ENCODE results near the gene EFTUD2.

EFTUD2 gene

DNA sequence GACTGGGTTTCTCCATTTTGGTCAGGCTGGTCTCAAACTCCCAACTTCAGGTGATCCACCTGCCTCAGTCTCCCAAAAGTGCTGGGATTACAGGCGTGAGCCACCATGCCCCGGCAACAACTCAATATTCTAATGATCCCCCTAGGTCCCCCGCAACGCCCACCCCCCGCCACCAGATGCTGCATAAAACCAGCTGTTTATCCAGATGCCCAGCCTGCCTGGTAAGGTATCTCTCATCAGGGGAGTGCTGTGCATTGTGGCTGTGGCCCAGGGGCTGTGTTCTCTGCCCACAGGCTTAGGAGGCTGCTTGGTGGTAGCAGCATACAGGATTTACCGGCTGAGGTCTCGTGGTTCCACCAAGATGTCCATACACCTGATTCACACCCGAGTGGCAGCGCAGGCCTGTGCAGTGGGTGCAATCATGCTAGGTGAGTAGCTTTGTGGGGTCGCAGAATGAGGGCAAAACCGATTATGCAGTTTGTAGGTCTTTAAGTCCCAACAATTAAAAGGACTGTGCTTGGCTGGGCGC lies 50.2 kb downstream of the EFTUD2 start:
- no peaks in the 10 kb centered on the region for H3K27me3 ChIP-seq (replicated peaks; ENCODE audit: control insufficient read depth, insufficient read depth, low read length)
- peaks cover 20% of the 10 kb centered on the region for H3K36me3 ChIP-seq (ENCODE audit: control insufficient read depth, insufficient read depth, low read length)
- no peak overlapping the region for H3K4me3 ChIP-seq (replicated peaks; ENCODE audit: low read depth, low read length)
- no peak for DNase-seq (ENCODE audit: extremely low read depth, insufficient read length)
- TF ChIP-seq, protein P1, sequence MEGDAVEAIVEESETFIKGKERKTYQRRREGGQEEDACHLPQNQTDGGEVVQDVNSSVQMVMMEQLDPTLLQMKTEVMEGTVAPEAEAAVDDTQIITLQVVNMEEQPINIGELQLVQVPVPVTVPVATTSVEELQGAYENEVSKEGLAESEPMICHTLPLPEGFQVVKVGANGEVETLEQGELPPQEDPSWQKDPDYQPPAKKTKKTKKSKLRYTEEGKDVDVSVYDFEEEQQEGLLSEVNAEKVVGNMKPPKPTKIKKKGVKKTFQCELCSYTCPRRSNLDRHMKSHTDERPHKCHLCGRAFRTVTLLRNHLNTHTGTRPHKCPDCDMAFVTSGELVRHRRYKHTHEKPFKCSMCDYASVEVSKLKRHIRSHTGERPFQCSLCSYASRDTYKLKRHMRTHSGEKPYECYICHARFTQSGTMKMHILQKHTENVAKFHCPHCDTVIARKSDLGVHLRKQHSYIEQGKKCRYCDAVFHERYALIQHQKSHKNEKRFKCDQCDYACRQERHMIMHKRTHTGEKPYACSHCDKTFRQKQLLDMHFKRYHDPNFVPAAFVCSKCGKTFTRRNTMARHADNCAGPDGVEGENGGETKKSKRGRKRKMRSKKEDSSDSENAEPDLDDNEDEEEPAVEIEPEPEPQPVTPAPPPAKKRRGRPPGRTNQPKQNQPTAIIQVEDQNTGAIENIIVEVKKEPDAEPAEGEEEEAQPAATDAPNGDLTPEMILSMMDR (IDR thresholded peaks at IDR 0.05; ENCODE audit: insufficient read depth, low read length, poor library complexity, severe bottlenecking): no peak

DNA sequence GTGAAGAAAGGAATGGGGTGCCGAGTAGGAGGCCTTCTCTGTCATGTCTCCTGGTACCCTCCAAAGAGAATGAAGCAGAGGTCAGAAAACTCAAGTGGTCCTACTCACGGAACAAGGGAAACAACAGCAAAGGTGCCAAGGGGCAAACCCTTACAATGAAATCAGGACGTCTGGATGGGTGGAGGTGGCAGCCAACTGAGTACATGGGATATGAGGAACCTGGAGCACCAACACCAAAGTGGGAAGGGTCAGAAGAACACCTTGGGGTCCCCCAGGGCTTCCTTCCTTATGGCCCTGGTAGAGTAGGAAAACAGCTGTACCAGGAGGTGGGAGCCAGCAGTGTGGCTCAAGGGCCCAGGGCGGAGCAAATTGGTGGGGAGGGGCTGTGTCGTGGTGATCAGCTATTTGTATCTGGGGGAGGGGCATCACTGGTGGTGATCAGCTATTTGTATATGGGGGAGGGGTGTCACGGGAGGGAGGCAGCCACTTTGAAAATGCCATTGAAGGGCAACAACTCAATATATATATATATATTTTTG lies 50.9 kb downstream of the EFTUD2 start:
- TF ChIP-seq, protein P1 (IDR thresholded peaks at IDR 0.05; ENCODE audit: insufficient read depth, low read length, poor library complexity, severe bottlenecking): no peak
- Histone ChIP-seq H3K4me3 (replicated peaks; ENCODE audit: low read depth, low read length) (no peak overlapping the region), H3K27me3 (replicated peaks; ENCODE audit: control insufficient read depth, insufficient read depth, low read length) (no peaks in the 10 kb centered on the region), H3K36me3 (ENCODE audit: control insufficient read depth, insufficient read depth, low read length) (peaks cover 18% of the 10 kb centered on the region)
- DNase-seq (ENCODE audit: extremely low read depth, insufficient read length): no peak

DNA sequence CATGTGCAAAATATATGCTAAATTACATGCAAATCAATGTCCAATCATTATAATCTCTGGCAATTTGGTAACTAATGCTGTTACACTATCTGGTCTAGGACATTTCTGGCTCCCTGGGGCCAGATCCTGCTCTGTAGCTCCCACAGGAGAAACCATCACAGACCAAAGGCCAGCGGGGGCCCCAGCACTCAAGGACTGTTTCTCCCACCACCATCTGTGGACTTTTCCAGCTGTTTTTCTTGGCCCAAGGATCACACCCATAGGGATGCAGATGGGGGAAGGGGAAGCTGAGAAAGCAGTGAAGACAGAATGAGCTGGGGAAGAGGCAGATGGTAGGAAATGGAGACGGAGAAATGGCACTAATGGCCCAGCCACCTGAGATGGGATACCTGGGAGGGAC lies 51.7 kb downstream of the EFTUD2 start, which contains the start of gene HIGD1B:
HIGD1B (plus strand) TSS at position 298 of the 400 bp plus-strand sequence. CDS start 270 bp downstream, outside the sequence.
- TF ChIP-seq, protein P1 (IDR thresholded peaks at IDR 0.05; ENCODE audit: insufficient read depth, low read length, poor library complexity, severe bottlenecking): no peak
- Histone ChIP-seq H3K36me3 (ENCODE audit: control insufficient read depth, insufficient read depth, low read length) (peaks cover 14% of the 10 kb centered on the region), H3K27me3 (replicated peaks; ENCODE audit: control insufficient read depth, insufficient read depth, low read length) (no peaks in the 10 kb centered on the region), H3K4me3 (replicated peaks; ENCODE audit: low read depth, low read length) (no peak within 1 kb of the TSS)
- no peak for DNase-seq (ENCODE audit: extremely low read depth, insufficient read length)

DNA sequence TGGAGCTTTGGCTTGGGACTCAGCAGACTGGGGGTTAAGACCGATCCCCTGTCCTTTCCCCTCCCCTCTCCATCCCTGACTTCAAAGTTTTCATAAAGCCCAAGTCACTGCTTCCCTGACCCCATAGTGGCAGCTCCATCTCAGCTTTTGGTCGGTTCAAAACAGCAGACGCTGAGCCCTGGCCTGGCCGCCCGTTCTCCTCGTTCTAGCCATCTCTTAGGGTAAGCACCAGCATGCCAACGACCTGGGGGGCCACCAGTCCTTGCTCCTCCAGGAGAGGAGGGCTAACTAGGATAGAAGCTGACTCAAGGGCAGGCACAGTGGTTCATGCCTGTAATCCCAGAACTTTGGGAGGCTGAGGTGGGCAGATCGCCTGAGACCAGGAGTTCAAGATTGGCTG lies 53.0 kb downstream of the EFTUD2 start:
- Histone ChIP-seq H3K4me3 (replicated peaks; ENCODE audit: low read depth, low read length) (no peak overlapping the region), H3K27me3 (replicated peaks; ENCODE audit: control insufficient read depth, insufficient read depth, low read length) (no peaks in the 10 kb centered on the region), H3K36me3 (ENCODE audit: control insufficient read depth, insufficient read depth, low read length) (peaks cover 10% of the 10 kb centered on the region)
- DNase-seq (ENCODE audit: extremely low read depth, insufficient read length): no peak
- TF ChIP-seq, protein P1 (IDR thresholded peaks at IDR 0.05; ENCODE audit: insufficient read depth, low read length, poor library complexity, severe bottlenecking): no peak

DNA sequence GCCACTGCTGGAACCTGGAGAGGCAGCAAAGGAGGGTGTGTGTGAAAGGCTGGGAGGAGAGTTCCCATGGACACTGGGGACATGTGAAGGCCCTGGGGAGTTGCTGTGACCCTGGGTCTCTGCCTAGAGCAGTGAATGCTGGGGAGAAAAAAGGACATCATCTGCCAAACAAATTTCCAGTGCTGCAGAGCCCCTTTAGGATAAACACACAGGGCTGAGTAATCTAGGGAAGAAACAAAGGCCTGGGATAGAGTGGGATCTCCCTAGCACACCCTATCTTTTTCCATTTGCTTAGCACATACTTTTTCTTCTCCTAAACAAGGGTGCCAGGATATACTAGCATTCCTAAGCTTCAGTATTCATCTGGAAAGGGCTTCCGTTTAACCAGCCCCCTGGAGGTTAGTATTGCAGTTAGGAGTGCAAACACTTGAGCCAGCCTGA lies 54.8 kb downstream of the EFTUD2 start:
- H3K27me3 ChIP-seq (replicated peaks; ENCODE audit: control insufficient read depth, insufficient read depth, low read length): no peaks in the 10 kb centered on the region
- H3K36me3 ChIP-seq (ENCODE audit: control insufficient read depth, insufficient read depth, low read length): 0 out of 2 replicates have a peak, but pooled peaks cover 1% of the 10 kb centered on the region
- no peak for DNase-seq (ENCODE audit: extremely low read depth, insufficient read length)
- TF ChIP-seq, protein P1 (IDR thresholded peaks at IDR 0.05; ENCODE audit: insufficient read depth, low read length, poor library complexity, severe bottlenecking): no peak
- no peak overlapping the region for H3K4me3 ChIP-seq (replicated peaks; ENCODE audit: low read depth, low read length)

Measured in GM06990 (cell line).